Superior temporal gyrus (tissue), 1 donor: ENCODE data around the gene ANKDD1B.
"Not testable (repeated sequence)": the region's sequence is repeated elsewhere in the genome, so short reads cannot be mapped to it uniquely, and the experiment has no call there.

Source experiments
- DNase-seq: peaks from one replicate; pipeline ENCODE4 v3.0.0-alpha.2; 2016; ENCODE audit errors: extremely low spot score

The ANKDD1B gene

GRCh38 chr5:75611311-75612225 is at the start of gene ANKDD1B:
Gene ANKDD1B, plus strand, starts transcription at chr5:75611453. Its CDS starts 182 bp downstream, at chr5:75611635.
- no peak for DNase-seq

- not testable (repeated sequence) for DNase-seq
These were observed 45.1 kb upstream of the ANKDD1B start for GRCh38 chr5:75565991-75566709.

GRCh38 chr5:75566710-75567309 is 44.4 kb upstream of the ANKDD1B start:
- DNase-seq, result peak; percentile 47

- DNase-seq, result no peak
These were observed 43.5 kb upstream of the ANKDD1B start for GRCh38 chr5:75567710-75568109.

- DNase-seq, result no peak
These were observed 43.1 kb upstream of the ANKDD1B start for GRCh38 chr5:75568202-75568601.

- DNase-seq, result no peak
These were observed 39.7 kb upstream of the ANKDD1B start for GRCh38 chr5:75571547-75571946.

- DNase-seq, result no peak
These were observed 36.5 kb upstream of the ANKDD1B start for GRCh38 chr5:75574791-75575190.

- DNase-seq, result not testable (repeated sequence)
These were observed 33.0 kb upstream of the ANKDD1B start for GRCh38 chr5:75578280-75578679.

- DNase-seq, result no peak
These were observed 26.6 kb upstream of the ANKDD1B start for GRCh38 chr5:75584641-75585040.

GRCh38 chr5:75588666-75589065 is 22.6 kb upstream of the ANKDD1B start:
- DNase-seq, result no peak

GRCh38 chr5:75600535-75600934 is 10.7 kb upstream of the ANKDD1B start:
- DNase-seq, result no peak

GRCh38 chr5:75601567-75601966 is 9.7 kb upstream of the ANKDD1B start:
- DNase-seq, result no peak

- DNase-seq, result no peak
These were observed 9.3 kb upstream of the ANKDD1B start for GRCh38 chr5:75601996-75602395.

- DNase-seq, result no peak
These were observed 7.9 kb upstream of the ANKDD1B start for GRCh38 chr5:75603371-75603770.

GRCh38 chr5:75603821-75604220 is 7.4 kb upstream of the ANKDD1B start:
- no peak for DNase-seq

- DNase-seq, result not testable (repeated sequence)
These were observed 3.9 kb upstream of the ANKDD1B start for GRCh38 chr5:75607341-75607740.

- DNase-seq, result no peak
These were observed 2.4 kb upstream of the ANKDD1B start for GRCh38 chr5:75608870-75609269.

- DNase-seq, result no peak
These were observed 1.1 kb upstream of the ANKDD1B start for GRCh38 chr5:75610201-75610600.

GRCh38 chr5:75610859-75611310 is 368 bp upstream of the ANKDD1B start:
- not testable (repeated sequence) for DNase-seq

GRCh38 chr5:75612226-75612569 is 945 bp downstream of the ANKDD1B start:
- DNase-seq, result no peak

GRCh38 chr5:75612901-75613300 is 1.6 kb downstream of the ANKDD1B start:
- no peak for DNase-seq

- no peak for DNase-seq
These were observed 2.9 kb downstream of the ANKDD1B start for GRCh38 chr5:75614176-75614575.
